ENCODE results near the gene PHTF2. TPM values are rescaled to one million over a fixed set of nuclear protein-coding genes. Genes with fewer than 3 reads are reported as not detected.

PHTF2 gene
- total and polyA plus RNA-seq, 4 donors: 5.1 to 37.1 (median 8.7) TPM

DNA sequence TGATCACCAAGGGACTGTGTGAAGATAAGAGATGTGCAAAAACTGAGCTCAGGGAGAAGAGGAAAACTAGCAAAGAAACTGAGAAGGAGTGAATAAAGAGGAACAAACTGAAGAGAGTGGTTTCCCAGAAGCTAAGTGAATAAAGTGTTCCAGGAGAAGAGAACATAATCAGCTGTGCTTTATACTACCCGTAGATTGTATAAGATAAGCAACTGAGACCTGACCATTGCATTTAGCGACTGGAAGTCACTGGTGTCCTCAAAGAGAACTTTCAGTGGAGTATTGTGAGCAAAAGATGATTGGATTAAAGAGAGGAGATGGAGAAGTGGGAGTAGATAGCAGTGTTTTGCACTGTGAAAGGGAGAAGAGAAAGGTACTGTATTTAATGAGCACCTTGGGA, 14.6 kb downstream of the PHTF2 start:
- Histone ChIP-seq H3K4me1 (ENCODE audit: control insufficient read depth in 5 of 5, insufficient read depth in 5 of 5, low read length in 5 of 5) (peaks cover 0 to 4% (median 0%) of the 10 kb centered on the region in 5 donors), H3K36me3 (ENCODE audit: control insufficient read depth in 4 of 4, insufficient read depth in 4 of 4, low read length in 4 of 4) (peaks cover 0 to 18% (median 7%) of the 10 kb centered on the region in 4 donors), H3K4me3 (no peak overlapping the region), H3K9ac (ENCODE audit: insufficient read depth in 1 of 2, low read length in 2 of 2) (no peak overlapping the region), H3K27ac (ENCODE audit: low read depth in 1 of 2, low read length in 1 of 2) (no peak overlapping the region), H3K27me3 (ENCODE audit: control insufficient read depth in 3 of 3, insufficient read depth in 3 of 3, low read length in 2 of 3) (no peaks in the 10 kb centered on the region), H3K9me3 (ENCODE audit: control insufficient read depth in 4 of 4, insufficient read depth in 3 of 4, low read length in 3 of 4) (peaks cover 0 to 14% (median 0%) of the 10 kb centered on the region in 4 donors)
- DNase-seq (no peak), ATAC-seq (ENCODE audit: insufficient read depth, low FRiP score) (no peak)
- TF ChIP-seq, protein P1, sequence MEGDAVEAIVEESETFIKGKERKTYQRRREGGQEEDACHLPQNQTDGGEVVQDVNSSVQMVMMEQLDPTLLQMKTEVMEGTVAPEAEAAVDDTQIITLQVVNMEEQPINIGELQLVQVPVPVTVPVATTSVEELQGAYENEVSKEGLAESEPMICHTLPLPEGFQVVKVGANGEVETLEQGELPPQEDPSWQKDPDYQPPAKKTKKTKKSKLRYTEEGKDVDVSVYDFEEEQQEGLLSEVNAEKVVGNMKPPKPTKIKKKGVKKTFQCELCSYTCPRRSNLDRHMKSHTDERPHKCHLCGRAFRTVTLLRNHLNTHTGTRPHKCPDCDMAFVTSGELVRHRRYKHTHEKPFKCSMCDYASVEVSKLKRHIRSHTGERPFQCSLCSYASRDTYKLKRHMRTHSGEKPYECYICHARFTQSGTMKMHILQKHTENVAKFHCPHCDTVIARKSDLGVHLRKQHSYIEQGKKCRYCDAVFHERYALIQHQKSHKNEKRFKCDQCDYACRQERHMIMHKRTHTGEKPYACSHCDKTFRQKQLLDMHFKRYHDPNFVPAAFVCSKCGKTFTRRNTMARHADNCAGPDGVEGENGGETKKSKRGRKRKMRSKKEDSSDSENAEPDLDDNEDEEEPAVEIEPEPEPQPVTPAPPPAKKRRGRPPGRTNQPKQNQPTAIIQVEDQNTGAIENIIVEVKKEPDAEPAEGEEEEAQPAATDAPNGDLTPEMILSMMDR (IDR thresholded peaks at IDR 0.05; ENCODE audit: control extremely low read depth, extremely low read depth): no peak
- 78 to 80% methylated on average over 2 of the region's 2 CpGs for WGBS, 2 donors

DNA sequence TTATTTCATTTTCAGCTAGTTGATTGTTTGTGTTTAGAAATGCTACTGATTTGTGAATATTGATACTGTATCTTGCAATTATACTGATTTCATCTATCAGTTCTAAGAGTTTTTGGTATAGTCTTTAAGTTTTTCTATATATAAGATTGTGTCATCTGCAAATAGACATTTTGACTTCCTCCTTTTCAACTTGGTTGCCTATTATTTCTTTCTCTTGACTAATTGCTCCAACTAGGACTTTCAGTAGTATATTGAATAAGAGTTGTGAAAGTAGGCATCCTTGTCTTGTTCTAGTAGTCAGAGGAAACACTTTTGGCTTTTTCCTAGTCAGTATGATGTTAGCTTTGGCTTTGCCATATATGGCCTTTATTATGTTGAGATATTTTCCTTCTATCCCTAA, 20.4 kb downstream of the PHTF2 start:
- TF ChIP-seq, protein P1 (IDR thresholded peaks at IDR 0.05; ENCODE audit: control extremely low read depth, extremely low read depth): no peak
- no peak overlapping the region for H3K27ac ChIP-seq (ENCODE audit: low read depth in 1 of 2, low read length in 1 of 2)
- ATAC-seq (ENCODE audit: insufficient read depth, low FRiP score) (no peak), DNase-seq (no peak)
- no peak overlapping the region for H3K9ac ChIP-seq (ENCODE audit: insufficient read depth in 1 of 2, low read length in 2 of 2)
- H3K4me1 ChIP-seq (ENCODE audit: control insufficient read depth in 5 of 5, insufficient read depth in 5 of 5, low read length in 5 of 5): peaks cover 0 to 6% (median 0%) of the 10 kb centered on the region in 5 donors
- no peaks in the 10 kb centered on the region for H3K27me3 ChIP-seq (ENCODE audit: control insufficient read depth in 3 of 3, insufficient read depth in 3 of 3, low read length in 2 of 3)
- H3K9me3 ChIP-seq (ENCODE audit: control insufficient read depth in 4 of 4, insufficient read depth in 3 of 4, low read length in 3 of 4): peaks cover 3 to 28% (median 12%) of the 10 kb centered on the region in 4 donors
- H3K36me3 ChIP-seq (ENCODE audit: control insufficient read depth in 4 of 4, insufficient read depth in 4 of 4, low read length in 4 of 4): peaks cover 0 to 45% (median 10%) of the 10 kb centered on the region in 4 donors
- no peak overlapping the region for H3K4me3 ChIP-seq

DNA sequence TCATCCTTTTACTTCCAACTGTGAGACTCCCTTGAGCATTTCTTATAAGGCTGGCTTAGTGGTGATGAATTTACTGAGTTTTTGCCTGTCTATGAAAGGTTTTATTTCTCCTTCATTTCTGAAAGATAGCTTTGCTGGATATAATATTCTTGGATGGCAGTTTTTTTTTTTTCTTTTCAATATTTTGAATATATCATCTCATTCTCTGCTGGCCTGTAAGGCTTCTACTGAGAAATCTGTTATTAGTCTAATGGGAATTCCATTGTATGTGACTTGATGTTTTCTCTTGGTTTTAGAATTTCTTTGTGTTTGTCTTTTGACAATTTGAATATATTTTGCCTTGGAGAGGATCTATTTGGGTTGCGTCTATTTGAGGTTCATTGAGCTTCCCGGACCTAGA, 22.4 kb downstream of the PHTF2 start:
- Histone ChIP-seq H3K27ac (ENCODE audit: low read depth in 1 of 2, low read length in 1 of 2) (no peak overlapping the region), H3K4me3 (no peak overlapping the region), H3K9me3 (ENCODE audit: control insufficient read depth in 4 of 4, insufficient read depth in 3 of 4, low read length in 3 of 4) (peaks cover 3 to 28% (median 12%) of the 10 kb centered on the region in 4 donors), H3K27me3 (ENCODE audit: control insufficient read depth in 3 of 3, insufficient read depth in 3 of 3, low read length in 2 of 3) (no peaks in the 10 kb centered on the region), H3K9ac (ENCODE audit: insufficient read depth in 1 of 2, low read length in 2 of 2) (no peak overlapping the region), H3K4me1 (ENCODE audit: control insufficient read depth in 5 of 5, insufficient read depth in 5 of 5, low read length in 5 of 5) (peaks cover 0 to 8% (median 0%) of the 10 kb centered on the region in 5 donors), H3K36me3 (ENCODE audit: control insufficient read depth in 4 of 4, insufficient read depth in 4 of 4, low read length in 4 of 4) (peaks cover 0 to 46% (median 9%) of the 10 kb centered on the region in 4 donors)
- TF ChIP-seq, protein P1 (IDR thresholded peaks at IDR 0.05; ENCODE audit: control extremely low read depth, extremely low read depth): no peak
- DNase-seq (no peak), ATAC-seq (ENCODE audit: insufficient read depth, low FRiP score) (no peak)
- WGBS, 2 donors: 98% methylated on average over 2 of the region's 2 CpGs

DNA sequence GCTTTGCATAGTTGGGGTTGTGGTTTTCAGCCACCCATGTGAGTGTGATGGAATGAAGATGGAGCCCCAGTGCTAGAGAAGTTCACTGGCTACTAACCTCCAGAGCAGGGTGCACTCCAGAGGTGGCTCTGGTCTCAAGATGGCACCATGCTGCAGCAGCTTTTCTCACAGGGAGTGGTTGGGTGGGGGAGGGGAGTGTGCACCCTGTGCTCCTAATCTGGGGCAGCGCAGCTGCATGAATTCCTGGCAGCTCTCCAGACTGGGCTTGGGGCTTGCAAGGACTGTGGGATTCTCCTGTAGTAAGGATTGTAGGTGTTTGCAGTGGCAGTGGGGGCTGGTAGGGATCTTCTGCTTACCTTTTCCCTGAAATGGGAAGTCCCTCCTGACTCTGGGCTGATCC, 23.7 kb downstream of the PHTF2 start:
- Histone ChIP-seq H3K36me3 (ENCODE audit: control insufficient read depth in 4 of 4, insufficient read depth in 4 of 4, low read length in 4 of 4) (peaks cover 0 to 38% (median 4%) of the 10 kb centered on the region in 4 donors), H3K27ac (ENCODE audit: low read depth in 1 of 2, low read length in 1 of 2) (no peak overlapping the region), H3K27me3 (ENCODE audit: control insufficient read depth in 3 of 3, insufficient read depth in 3 of 3, low read length in 2 of 3) (no peaks in the 10 kb centered on the region), H3K9ac (ENCODE audit: insufficient read depth in 1 of 2, low read length in 2 of 2) (no peak overlapping the region), H3K4me3 (no peak overlapping the region), H3K9me3 (ENCODE audit: control insufficient read depth in 4 of 4, insufficient read depth in 3 of 4, low read length in 3 of 4) (peaks cover 3 to 26% (median 12%) of the 10 kb centered on the region in 4 donors), H3K4me1 (ENCODE audit: control insufficient read depth in 5 of 5, insufficient read depth in 5 of 5, low read length in 5 of 5) (peaks cover 0 to 8% (median 0%) of the 10 kb centered on the region in 5 donors)
- TF ChIP-seq, protein P1 (IDR thresholded peaks at IDR 0.05; ENCODE audit: control extremely low read depth, extremely low read depth): no peak
- DNase-seq (no peak), ATAC-seq (ENCODE audit: insufficient read depth, low FRiP score) (no peak)
- 0 to 63% methylated on average over 1 of the region's 1 CpG for WGBS, 2 donors

All from lung (tissue), 12 donors.